ENCODE data around the gene PRPF40A. TPM values are rescaled to one million over a fixed set of nuclear protein-coding genes. Genes with fewer than 3 reads are reported as not detected.
A peak's percentile ranks its signal among the peaks of the same experiment; 100 is the strongest.

PRPF40A gene
- total and polyA plus RNA-seq, 2 of the 8 experiments (the other 6 are each of a cell fraction or from before 2014, with no cell fraction given) = 85.5 to 176 TPM

DNA sequence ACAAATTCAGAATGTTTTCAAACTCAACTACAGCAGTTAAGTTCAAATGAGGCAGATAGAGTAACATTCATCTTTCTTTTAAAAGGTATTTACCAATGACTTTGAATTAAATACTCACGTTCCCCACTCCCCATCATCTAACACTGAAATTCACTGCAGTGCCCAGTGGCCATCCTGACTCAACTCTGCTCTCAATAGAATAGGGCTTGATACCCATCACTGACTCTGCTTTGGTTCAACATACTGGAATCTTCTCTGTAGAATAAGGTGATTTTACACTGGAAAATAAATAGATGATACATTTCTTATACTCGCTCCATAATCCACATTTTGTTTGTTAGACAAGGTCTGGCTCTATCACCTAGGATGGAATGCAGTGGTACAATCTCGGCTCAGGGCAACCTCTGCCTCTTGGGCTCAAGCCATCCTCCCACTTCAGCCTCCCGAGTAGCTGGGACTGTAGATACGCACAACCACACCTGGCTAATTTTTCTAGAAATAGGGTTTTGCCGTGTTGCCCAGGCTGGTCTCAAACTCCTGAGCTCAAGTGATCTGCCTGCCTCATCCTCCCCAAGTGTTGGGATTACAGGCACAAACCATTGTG is 66.4 kb downstream of the PRPF40A start:
- CTCF ChIA-PET (ENCODE audit: partially characterized antibody) = interaction anchor here (1.0 kb wide), 1 partner anchor 17 kb away, joined by 3 read pairs; no protein-coding TSS in a partner anchor
- Histone ChIP-seq H4K5ac (ENCODE audit: insufficient read length, low read depth, low read length) (no peak overlapping the region), H4K8ac (ENCODE audit: extremely low read depth, insufficient read depth, low read length) (no peak overlapping the region), H2BK15ac (ENCODE audit: low read length) (no peak overlapping the region), H3K4me3 (ENCODE audit: extremely low read depth in 1 of 4, insufficient read depth in 2 of 4, low read depth in 3 of 4, low read length in 4 of 4) (no peak overlapping the region), H3K79me1 (ENCODE audit: low read depth, low read length) (no peaks in the 10 kb centered on the region), H3K18ac (ENCODE audit: extremely low read depth, low read length) (no peak overlapping the region), H2BK12ac (ENCODE audit: low read depth, low read length) (no peak overlapping the region), H3K23me2 (ENCODE audit: low read depth, low read length) (no peaks in the 10 kb centered on the region), H3K4me2 (ENCODE audit: insufficient read depth in 1 of 2, low read depth in 2 of 2, low read length in 2 of 2) (no peak overlapping the region), H2BK20ac (ENCODE audit: low read length) (no peak overlapping the region), H2AFZ (ENCODE audit: low read length) (no peak overlapping the region), H3K36me3 (ENCODE audit: control insufficient read depth in 2 of 4, insufficient read depth in 4 of 4, low read length in 3 of 4) (peaks cover 0 to 54% (median 7%) of the 10 kb centered on the region in 4 experiments; a peak in 4 of 8 replicates), H2BK120ac (replicated peaks; ENCODE audit: low read depth, low read length) (no peak overlapping the region), H3K4me1 (replicated peaks in 1 of 4; ENCODE audit: control insufficient read depth in 3 of 4, insufficient read depth in 4 of 4, low read length in 3 of 4) (peaks cover 0 to 4% (median 1%) of the 10 kb centered on the region in 4 experiments; a peak in 1 of 7 replicates), H4K20me1 (replicated peaks in 1 of 2; ENCODE audit: control insufficient read depth in 1 of 2, insufficient read depth in 2 of 2, low read length in 2 of 2) (no peaks in the 10 kb centered on the region), H2AK5ac (ENCODE audit: low read depth, low read length) (no peak overlapping the region), H3K27ac (ENCODE audit: low read depth, low read length) (no peak overlapping the region), H3K27me3 (replicated peaks in 1 of 4; ENCODE audit: control insufficient read depth in 3 of 4, extremely low read depth in 1 of 4, insufficient read depth in 3 of 4, low read length in 3 of 4) (no peaks in the 10 kb centered on the region), H3K23ac (ENCODE audit: insufficient read length) (no peak overlapping the region), H2BK5ac (ENCODE audit: low read depth, low read length) (no peak overlapping the region), H3K56ac (replicated peaks; ENCODE audit: insufficient read length, low read depth, low read length) (no peak overlapping the region), H4K91ac (replicated peaks; ENCODE audit: insufficient read length, low read length) (no peak overlapping the region), H3K9ac (replicated peaks in 1 of 4; ENCODE audit: extremely low read depth in 1 of 4, low read depth in 3 of 4, low read length in 3 of 4) (no peak overlapping the region), H3K79me2 (ENCODE audit: control insufficient read depth in 1 of 2, insufficient read depth in 2 of 2, low read length in 2 of 2) (no peaks in the 10 kb centered on the region), H3K14ac (ENCODE audit: insufficient read length) (no peak overlapping the region), H3K9me3 (ENCODE audit: insufficient read depth in 2 of 2, low read depth in 1 of 2, low read length in 1 of 2) (no peaks in the 10 kb centered on the region), H3K4ac (replicated peaks; ENCODE audit: insufficient read length, low read depth, low read length) (no peak overlapping the region)
- POLR2A ChIA-PET (ENCODE audit: partially characterized antibody) = interaction anchor here (0.9 to 1.5 kb wide), 2 partner anchors 10 to 470 kb away, joined by 3 read pairs; no protein-coding TSS in a partner anchor
- DNase-seq (ENCODE audit: low read depth in 1 of 2, low spot score in 2 of 2) (no peak), FAIRE-seq (no peak)
- TF ChIP-seq POLR2AphosphoS5 (IDR thresholded peaks at IDR 0.05; ENCODE audit: low read depth, low read length) (peak; percentile 83), POLR2A (IDR thresholded peaks at IDR 0.05; ENCODE audit: control extremely low read depth in 1 of 2, low read depth in 2 of 2, low read length in 2 of 2) (peak; percentile 24 to 36; a peak in 1 of 3 replicates), KDM1A (IDR thresholded peaks at IDR 0.05; ENCODE audit: borderline replicate concordance, low read length) (no peak)
- 90% methylated on average over 6 of the region's 6 CpGs; no CpG with 5 or more reads in 1 of the 2 experiments for WGBS, 2 experiments (ENCODE audit: extremely low coverage in 1 of 2, insufficient coverage in 1 of 2, insufficient read length in 1 of 2, insufficient replicate concordance in 2 of 2, low coverage in 1 of 2, low lambda C conversion rate in 2 of 2, missing lambda C conversion rate in 1 of 2)

Data from H1 (cell line).